Vagina (tissue), 2 donors: Measurements from ENCODE around the gene DGLUCY. TPM values are rescaled to one million over a fixed set of nuclear protein-coding genes. Genes with fewer than 3 reads are reported as not detected.

Source experiments
- DNase-seq, 2 donors: peaks; one replicate each; pipeline ENCODE4 v3.0.0-alpha.2; 2017; ENCODE audit errors: extremely low spot score in 2 of 2
- H3K27ac ChIP-seq: fragments of 200-600 bp; sonication (generic); one replicate; pipeline ENCODE4 v1.5.1; 2019
- H3K27me3 ChIP-seq: fragments of 200-600 bp; sonication (generic); one replicate; pipeline ENCODE4 v1.5.1; 2019
- H3K36me3 ChIP-seq, 2 donors: fragments of 200-600 bp; sonication (generic); one replicate each; pipeline ENCODE4 v1.5.1; 2017 to 2019
- H3K4me1 ChIP-seq: fragments of 200-600 bp; sonication (generic); one replicate; pipeline ENCODE4 v1.5.1; 2019
- H3K4me3 ChIP-seq, 2 donors: fragments of 200-600 bp; sonication (generic); 1 replicate in 1 of 2; 2 replicates in 1 of 2; pipeline ENCODE4 v1.5.1; 2016 to 2019
- H3K9me3 ChIP-seq: fragments of 200-600 bp; sonication (generic); one replicate; pipeline ENCODE4 v1.5.1; 2019
- CTCF ChIP-seq, 3 experiments: fragments of 450-650 bp in 2 of 3; fragments of 200-600 bp in 1 of 3; sonication (generic) in 1 of 3; IDR thresholded peaks; one replicate each; pipeline ENCODE4 v1.5.1; 2017 to 2019; ENCODE audit warnings: antibody characterized with exemption in 3 of 3, mild to moderate bottlenecking in 2 of 3, moderate library complexity in 2 of 3
- POLR2A ChIP-seq, 2 donors: fragments of 450-650 bp; IDR thresholded peaks; one replicate each; pipeline ENCODE4 v1.6.1; 2017; ENCODE audit warnings: antibody characterized with exemption in 2 of 2, mild to moderate bottlenecking in 2 of 2, moderate library complexity in 2 of 2
- POLR2AphosphoS5 ChIP-seq, 2 donors: sonication (generic); formaldehyde crosslinking; IDR thresholded peaks; one replicate each; pipeline ENCODE4 v1.9.0; 2017; ENCODE audit warnings: antibody characterized with exemption in 2 of 2, mild to moderate bottlenecking in 2 of 2, low read depth in 1 of 2; ENCODE audit not compliant: insufficient read depth in 1 of 2
- intact Hi-C: fragments of 100-400 bp; cut with DNase I; formaldehyde crosslinking; loops from one replicate; pipeline ENCODE4 v1.15.1; 2023
- small RNA-seq: library from RNA; depleted of rRNA; stranded (forward); fragments of <200 nt; gene quantifications from one replicate; pipeline ENCODE3, GENCODE V24; 2016
- total RNA-seq: library from RNA; depleted of rRNA; stranded (reverse); fragments of >200 nt; gene quantifications from one replicate; pipeline ENCODE4 v1.2.3, GENCODE V29; 2016

The DGLUCY gene
- total RNA-seq, 1 donor from 2014 or later, result 57.0 TPM

- Histone ChIP-seq H3K36me3 (no peaks in the 10 kb centered on the region), H3K9me3 (no peaks in the 10 kb centered on the region), H3K4me3 (no peak overlapping the region), H3K27ac (no peak overlapping the region), H3K4me1 (peaks cover 8% of the 10 kb centered on the region), H3K27me3 (no peaks in the 10 kb centered on the region)
- no peak for DNase-seq
- intact Hi-C loops, result no loop called here
- TF ChIP-seq CTCF (IDR thresholded peaks at IDR 0.05) (no peak), POLR2A (IDR thresholded peaks at IDR 0.05) (no peak), POLR2AphosphoS5 (IDR thresholded peaks at IDR 0.05; ENCODE audit: insufficient read depth in 1 of 2, low read depth in 1 of 2) (no peak)
Measured at GRCh38 chr14:91273273-91273884, 159.5 kb downstream of the DGLUCY start.

GRCh38 chr14:91273885-91274273 lies 160.0 kb downstream of the DGLUCY start:
- no peaks in the 10 kb centered on the region for H3K9me3 ChIP-seq
- no peak for DNase-seq
- peaks cover 8% of the 10 kb centered on the region for H3K4me1 ChIP-seq
- no peak overlapping the region for H3K4me3 ChIP-seq
- no peaks in the 10 kb centered on the region for H3K36me3 ChIP-seq
- intact Hi-C loops, result no loop called here
- no peak overlapping the region for H3K27ac ChIP-seq
- TF ChIP-seq CTCF (IDR thresholded peaks at IDR 0.05) (no peak), POLR2AphosphoS5 (IDR thresholded peaks at IDR 0.05; ENCODE audit: insufficient read depth in 1 of 2, low read depth in 1 of 2) (no peak), POLR2A (IDR thresholded peaks at IDR 0.05) (no peak)
- no peaks in the 10 kb centered on the region for H3K27me3 ChIP-seq

- TF ChIP-seq POLR2AphosphoS5 (IDR thresholded peaks at IDR 0.05; ENCODE audit: insufficient read depth in 1 of 2, low read depth in 1 of 2), result no peak
- no peak for TF ChIP-seq CTCF (IDR thresholded peaks at IDR 0.05)
- TF ChIP-seq POLR2A (IDR thresholded peaks at IDR 0.05), result no peak
- H3K27me3 ChIP-seq, result no peaks in the 10 kb centered on the region
- H3K4me3 ChIP-seq, result no peak overlapping the region
- no peak overlapping the region for H3K27ac ChIP-seq
- H3K36me3 ChIP-seq, result no peaks in the 10 kb centered on the region
- no peaks in the 10 kb centered on the region for H3K4me1 ChIP-seq
- DNase-seq, result no peak
- intact Hi-C loops, result no loop called here
- no peaks in the 10 kb centered on the region for H3K9me3 ChIP-seq
Measured at GRCh38 chr14:91274796-91275195, 160.9 kb downstream of the DGLUCY start.

Small RNA genes within 50 kb of the gene (small RNA-seq; reads per million reads assigned to genes)
- gene RNU7-30P, result not detected
- gene SNORA11B, result 0.26 reads per million

Other genes with a start within 250 kb of the DGLUCY start
- 5.2 TPM for gene RPS6KA5, start 53.4 kb upstream of the DGLUCY start, total RNA-seq
- gene GPR68, start 130.6 kb downstream of the DGLUCY start, total RNA-seq, result 4.2 TPM